NAMALWA (cell line): ENCODE data around the gene KCTD3.

Experiments used
- DNase-seq: peaks from one replicate; pipeline ENCODE4 v3.0.0-alpha.2; 2015; ENCODE audit warnings: low spot score

Gene KCTD3

DNA sequence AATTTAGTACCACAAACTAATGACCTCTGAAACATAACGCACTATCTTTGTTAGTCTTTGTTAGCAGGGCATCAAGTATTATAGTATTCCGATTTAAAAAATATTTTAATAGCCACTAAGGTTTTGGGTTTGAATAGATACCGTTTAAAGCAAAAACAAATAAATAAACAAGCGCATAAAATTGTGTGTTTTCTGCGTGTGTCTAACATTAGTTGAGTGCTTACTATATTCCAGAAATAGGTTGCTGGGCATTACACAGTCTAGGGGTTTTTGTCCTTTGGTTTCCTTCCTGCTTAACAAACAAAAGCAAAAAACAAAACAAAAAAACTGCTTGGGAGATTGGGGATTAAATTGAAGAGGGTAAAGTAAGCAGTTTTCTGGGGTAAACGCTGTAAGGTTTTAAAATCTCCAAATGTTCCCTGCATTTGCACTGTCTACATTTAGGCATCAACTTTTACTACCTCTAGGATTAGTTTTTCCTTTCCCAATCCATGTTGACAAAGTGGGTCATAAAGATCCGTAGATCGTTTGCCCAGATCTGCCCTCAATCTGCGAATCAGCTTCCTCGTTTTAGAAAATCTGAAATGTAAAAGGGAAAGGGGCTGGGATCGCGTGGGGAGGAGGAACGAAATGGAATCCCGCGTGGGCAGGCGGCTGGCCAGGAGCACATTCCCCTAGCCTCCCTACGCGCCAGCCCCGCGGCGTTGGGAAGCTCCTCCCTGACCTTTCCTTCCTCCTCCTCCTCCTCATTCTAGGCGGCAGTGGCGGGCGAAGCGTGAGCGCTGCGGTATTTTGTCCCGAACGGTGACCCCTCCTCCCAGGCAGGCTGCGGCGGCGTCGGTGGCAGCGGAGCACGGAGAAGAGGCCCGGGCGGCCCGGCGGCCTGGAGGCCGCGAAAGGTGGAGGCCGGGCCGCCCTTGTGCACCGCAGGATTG is at the start of gene KCTD3:
KCTD3 (plus strand) TSS at position 749 of the 935 bp plus-strand sequence. CDS start 382 bp downstream, outside the sequence.
- peak; percentile 44 for DNase-seq

DNA sequence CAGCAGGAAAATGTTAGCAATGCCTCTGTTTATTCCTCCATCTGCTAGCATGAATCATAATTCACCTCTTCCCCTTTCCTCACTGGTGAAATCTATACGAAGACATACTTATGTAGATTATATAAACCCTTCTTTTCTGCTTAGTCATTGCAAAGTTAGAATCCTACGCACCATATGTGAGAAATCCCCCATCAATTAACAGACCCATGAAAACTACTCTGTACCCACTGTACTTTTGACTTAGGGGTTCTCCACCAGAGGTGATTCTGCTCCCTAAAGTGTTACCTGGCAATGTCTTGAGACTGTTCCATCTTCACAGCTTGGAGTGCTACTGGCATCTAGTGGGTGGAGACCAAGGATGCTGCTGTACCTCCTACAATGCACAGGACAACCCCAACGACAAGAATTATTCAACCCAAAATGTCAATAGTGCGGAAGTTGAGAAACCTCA is 49.6 kb upstream of the KCTD3 start:
- DNase-seq = no peak

DNA sequence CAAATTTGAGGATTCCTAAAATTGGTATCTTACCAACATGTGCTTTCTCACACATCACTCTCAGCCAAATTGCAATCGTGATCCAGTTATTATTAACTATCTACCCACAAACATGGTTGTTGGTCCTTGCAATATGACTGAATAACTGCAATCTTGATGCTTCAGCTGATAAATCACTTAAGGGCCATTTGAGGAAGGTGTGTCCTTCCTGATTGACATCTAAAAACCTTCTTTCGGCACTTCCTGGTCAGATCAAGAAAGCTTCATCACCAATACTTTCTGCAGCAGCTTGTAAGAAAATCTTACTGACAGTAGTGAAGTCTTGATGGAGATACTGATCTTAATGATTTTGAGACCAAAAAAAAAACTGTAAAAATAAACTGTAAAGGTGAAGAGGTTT is 48.5 kb upstream of the KCTD3 start:
- DNase-seq = no peak

DNA sequence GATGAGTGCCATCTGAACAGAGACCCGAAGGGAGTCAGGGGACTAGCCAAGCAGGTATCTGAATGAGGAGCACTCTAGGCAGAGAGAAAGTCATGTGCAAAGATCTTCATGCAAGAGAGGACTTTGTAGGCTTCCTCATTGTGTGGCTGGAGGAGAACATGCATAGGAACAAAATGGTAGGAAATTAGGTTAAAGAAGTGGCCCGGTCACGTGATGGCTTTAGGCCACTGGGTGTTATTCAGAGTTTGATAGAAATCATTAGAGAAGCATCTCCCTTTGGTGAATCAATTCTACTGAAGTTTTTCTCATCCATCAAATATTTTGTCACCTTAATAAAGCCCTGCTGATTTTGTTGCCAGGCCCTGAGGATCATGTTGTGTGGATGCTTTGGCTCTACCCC is 45.8 kb upstream of the KCTD3 start:
- no peak for DNase-seq

DNA sequence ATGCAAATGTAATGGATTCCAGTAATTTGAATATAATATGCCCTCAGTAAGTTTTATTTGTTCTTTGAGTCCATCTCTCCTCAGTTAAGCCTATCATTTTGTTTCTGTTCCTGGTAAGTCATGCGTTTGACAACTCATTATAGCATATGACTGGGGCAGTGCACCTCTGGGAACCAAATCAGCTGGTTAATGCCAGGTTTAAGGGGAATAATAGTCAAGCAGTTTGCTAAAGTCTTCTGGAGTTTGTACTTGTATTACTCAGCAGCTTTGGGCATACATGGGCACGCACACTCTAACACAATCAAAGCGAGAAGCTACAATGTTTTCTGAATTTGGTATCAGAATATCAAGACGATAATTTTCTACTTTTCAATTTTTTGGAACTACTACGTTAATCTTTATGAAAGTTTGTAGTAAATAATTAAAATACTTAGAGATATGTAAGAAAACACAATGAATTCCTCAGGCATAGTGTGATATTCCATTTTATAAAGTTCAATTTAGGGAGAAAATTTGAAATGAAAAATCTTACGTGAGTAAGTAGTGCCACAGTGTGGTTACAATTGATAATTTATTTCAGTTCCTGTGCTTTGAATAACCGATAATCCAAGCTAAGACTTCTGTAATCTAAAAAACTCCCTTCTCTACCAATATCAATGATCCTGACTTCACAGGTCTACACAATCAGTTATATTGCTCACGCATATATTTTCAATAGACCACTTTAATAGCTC is 43.8 kb upstream of the KCTD3 start:
- DNase-seq = no peak

DNA sequence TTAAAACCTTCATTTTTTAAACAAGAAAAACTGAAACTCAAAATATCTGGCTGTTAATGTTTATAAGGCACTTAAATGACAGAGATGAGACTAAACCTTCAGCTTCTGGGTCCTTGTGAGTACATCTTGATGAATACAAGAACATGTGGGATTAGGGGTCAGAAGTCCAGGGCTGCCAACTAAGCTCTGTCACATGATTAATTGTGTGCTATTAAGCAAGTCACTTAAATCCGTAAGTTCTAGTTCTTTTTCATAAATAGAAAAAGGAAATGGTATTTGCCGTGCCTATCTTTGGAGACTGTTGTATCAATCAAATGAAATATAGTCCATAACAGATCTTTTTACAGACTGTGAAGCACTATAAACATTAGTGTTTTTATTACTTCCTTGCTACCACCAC is 43.2 kb upstream of the KCTD3 start:
- DNase-seq = no peak

DNA sequence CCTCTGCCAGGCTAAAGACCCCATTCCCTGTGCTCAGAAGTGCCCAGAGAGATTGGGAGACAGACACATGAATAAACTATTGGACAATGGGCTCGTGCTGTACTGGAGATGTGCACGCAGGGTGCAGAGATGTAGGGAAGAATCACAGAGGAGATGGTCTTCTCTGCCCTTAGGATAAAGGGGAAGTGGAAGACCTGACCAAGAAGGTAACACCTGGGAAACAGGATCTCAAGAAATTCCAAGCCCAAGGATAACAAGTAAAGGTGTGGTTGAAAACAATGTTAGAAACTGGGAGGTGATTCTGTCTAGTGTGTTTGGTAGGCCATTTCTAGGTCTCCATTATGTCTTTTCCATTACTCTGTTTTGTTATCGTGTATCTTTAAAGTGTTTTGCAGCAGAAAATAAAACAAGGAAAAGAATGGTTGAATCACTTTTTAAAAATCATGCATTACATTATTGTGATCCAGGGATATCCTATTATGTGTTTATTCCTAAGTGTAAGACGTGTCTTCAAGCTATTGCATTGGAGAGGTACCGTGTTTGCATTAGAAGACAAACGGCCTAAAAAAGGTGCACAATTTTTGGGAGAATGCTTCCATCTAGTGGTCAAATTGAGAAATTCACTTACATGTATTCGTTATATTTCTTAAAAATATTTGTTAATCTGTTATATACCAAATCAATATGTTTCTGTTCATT is 40.8 kb upstream of the KCTD3 start:
- DNase-seq = peak; percentile 68

DNA sequence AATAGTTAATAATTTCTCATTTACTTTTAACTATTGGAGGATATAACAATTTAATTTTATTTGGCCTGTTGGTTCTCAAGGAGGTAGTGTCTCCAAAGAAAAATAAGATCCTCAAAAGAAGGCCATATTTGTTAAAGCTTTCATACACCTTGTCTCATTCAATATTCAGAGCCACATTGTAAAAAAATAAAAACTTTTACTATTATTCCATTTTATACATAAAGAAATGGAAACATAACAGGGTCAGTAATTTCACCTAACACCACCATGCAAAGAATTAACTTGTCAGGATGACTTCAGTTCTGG is 40.3 kb upstream of the KCTD3 start:
- DNase-seq = no peak

DNA sequence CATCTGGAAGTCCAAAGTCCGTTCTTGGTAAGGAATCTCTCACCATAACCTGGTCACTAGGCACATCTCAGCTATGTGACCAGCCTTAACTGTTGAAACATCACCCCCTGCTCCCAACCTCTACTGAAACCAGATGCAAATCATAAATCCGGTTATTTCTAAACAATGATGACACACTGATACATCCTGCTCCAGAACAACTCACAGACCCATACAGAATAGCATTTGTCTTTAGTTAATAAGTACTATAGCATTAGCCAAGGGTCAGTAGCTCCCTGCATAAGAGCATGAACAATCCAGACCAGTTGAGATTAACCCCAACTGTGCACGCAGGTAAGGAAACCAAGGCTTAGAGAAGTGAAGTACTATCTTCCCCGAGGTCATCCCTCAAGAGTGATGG is 38.0 kb upstream of the KCTD3 start:
- no peak for DNase-seq

DNA sequence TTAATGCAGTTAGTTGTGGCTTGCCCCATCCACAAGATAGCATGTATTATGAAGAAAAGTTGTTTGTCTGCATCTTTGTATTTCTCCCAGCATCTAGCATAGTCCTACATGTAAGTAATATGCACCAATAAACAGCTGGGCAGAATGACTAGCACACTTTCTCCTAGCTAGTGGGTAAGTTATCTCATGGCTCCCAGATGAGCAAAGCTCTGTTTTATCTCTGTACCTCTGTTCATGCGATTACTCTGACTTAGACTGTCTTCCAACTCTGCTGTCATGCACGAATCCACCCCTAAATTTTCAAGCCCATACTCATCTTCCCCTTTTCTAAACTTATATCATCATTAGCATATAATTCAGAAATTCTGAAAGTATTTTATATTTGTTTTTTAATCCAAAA is 37.5 kb upstream of the KCTD3 start:
- no peak for DNase-seq

DNA sequence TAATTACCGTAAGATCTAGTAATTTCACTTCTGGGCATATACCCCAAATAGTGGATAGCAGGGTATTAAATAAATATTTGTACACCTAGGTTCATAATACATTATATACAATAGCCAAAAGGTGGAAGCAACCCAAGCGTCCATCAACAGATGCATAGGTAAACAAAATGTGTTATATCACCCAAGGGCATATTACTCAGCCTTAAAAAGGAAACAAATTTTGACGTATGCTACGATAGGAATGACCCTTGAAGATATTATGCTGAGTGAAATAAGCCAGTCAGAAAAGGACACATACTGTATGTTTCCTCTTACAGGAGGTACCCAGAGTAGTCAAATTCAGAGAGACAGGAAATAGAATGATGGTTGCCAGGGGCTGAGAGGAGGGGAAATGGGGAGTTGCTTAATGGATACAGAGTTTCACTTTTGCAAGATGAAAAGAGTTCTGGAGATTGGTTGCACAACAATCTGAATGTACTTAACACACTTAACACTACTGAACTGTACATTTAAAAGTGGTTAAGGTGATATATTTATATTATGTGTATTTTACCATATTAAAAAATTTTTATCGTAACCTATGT is 36.6 kb upstream of the KCTD3 start:
- no peak for DNase-seq

DNA sequence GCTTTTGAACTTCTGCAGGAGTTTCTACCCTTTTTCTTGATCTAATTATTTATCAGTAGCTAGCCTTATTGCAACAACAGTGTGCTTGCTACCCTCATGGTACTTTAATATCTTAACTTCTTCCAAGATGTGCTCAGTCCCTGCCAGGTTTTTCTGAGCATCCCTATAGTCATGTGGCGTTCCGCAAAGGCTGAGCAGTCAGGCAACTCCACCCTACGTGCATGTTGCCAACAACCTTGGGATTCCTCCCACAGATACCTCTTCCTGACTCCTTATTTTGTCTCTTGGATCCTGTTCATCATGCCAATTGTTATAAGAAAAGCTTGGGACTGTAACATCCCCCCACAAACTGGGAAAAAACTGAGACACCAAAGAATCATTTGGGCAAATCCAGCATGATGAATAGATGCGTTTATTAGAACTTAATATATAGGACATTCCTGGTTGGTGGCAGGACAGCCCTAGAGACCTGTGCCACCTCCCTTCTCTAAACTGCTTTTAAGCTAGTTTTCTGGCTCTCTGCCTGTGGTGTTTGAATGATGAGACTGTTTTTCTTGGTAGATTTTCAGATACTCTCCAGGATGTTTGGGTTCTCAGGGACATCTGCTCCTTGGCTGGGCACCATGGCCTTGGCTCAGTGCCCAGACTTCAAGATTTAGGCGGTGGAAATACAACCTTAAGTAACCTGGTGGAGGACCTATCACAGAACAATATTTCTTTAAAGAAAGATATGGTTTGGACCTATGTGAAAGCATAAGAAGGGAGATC is 27.1 kb upstream of the KCTD3 start:
- DNase-seq = no peak

DNA sequence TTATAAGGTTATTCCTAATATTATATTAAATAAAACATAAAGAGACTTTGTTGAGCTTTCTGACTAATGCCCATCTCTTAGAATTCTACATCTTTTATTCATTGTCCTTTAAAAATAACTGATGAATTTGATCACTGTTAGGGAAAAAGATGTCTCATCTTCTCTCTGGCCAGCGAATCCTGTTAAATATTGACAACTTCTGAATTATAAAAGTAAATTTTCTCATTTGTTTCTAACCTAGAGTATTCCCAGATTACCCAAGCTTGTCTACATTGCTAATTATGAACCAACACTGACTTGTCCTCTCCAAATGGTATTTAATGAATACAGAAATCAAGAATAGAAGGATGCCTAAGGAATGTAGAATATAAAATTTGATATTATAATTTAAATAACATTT is 24.8 kb upstream of the KCTD3 start:
- DNase-seq = no peak

DNA sequence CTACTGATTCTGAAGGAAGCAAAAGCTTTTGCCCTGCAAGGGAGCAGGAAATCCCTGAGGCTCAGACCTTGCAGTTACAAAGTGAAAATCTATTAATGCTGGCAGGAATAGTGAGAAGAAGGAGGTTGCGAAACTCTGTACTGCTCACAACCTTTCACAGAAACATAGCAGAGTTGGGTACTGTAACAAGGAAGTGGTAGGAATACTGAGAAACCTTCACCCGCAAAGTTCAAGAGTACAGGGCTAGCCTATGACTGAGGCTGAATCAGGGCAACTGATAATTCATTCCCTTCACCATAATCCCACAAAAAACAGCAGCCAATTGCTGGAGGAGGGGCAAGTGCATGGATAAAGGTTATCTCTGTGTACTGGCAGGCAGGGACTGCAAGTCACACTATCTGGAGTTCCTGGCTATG is 23.9 kb upstream of the KCTD3 start:
- DNase-seq = no peak

DNA sequence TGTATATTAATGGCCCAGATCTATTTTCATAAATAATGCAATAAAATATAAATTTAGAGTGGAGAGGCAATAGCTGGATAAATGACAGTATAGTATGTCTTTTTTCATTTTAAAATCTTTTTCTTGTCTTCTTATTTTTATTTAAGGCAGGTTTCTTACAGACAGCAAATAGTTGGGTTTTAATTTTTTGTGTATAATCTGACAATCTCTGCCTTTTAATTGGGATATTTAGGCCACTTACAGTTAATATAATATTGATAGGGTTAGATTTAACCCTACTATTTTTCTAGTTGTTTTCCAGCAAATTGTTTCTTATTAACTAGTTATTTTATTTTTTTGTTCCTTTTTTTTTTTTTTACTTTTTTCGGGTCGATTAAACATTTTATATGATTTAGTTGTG is 23.3 kb upstream of the KCTD3 start:
- DNase-seq = no peak

DNA sequence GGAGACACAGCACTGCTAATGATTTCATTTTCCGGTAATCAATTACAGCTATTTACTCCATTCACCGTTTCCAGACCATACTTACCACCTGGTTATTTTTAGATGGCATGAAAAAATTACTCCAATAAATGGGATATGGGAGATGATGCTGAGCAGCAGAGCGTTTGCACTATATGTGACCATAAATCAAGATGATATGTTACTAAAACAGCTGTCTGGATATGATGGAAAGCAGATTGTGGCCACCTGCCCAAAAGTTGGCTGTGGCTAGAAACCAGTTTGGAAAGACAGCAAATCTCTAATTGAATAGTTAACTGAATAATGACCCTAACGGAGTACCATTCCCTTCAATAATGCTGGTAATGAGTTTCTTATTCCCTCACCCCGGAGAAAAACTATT is 22.5 kb upstream of the KCTD3 start:
- no peak for DNase-seq

DNA sequence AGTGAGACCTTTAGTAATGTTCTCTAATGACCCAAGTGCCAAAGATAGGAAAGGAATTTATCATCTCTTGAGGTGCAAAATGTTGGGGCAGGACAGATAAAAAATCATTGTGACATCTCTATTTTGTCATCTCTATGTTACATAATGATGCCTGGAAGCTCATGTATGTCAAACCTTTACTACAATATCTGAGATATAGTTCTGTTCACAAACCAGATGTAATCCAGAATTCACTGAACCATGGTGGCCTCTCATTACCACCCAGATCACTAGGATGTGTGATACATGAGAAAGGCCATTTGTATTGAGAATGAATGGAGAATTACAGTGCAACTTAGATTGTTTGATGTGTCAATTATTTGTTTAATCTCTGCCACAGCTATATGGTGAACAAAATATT is 22.0 kb upstream of the KCTD3 start:
- DNase-seq = no peak

DNA sequence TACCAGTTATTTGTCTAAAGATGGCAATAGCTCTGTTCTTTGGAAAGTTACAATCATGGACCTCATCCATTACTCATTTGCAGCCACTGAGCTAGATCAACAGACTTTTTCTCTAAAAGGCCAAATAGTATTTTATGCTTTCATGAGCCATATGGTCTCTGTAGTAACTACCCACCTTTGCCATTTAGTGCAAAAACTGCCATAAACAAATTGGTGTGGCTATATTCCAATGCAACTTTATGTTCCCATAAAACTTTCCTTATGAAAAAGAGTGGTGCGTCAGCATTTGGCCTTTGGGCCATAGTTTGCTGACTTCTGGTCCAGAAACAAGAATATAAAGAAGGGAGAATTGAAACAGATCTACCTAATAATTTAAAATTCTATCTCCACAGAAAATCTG is 20.1 kb upstream of the KCTD3 start:
- DNase-seq = no peak

DNA sequence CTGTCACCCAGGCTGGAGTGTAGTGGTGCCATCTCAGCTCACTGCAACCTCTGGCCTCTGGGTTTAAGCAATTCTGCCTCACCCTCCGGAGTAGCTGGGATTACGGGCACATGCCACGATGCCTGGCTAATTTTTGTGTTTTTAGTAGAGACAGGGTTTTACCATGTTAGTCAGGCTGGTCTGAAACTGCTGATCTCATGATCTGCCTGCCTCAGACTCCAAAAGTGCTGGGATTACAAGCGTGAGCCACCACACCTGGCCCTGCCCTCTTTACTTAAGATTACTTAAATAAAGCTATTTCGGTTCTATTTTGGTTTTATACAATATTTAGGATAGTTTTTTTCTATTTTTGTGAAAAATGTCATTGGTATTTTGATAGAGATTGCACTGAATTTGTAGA is 15.3 kb upstream of the KCTD3 start:
- no peak for DNase-seq

DNA sequence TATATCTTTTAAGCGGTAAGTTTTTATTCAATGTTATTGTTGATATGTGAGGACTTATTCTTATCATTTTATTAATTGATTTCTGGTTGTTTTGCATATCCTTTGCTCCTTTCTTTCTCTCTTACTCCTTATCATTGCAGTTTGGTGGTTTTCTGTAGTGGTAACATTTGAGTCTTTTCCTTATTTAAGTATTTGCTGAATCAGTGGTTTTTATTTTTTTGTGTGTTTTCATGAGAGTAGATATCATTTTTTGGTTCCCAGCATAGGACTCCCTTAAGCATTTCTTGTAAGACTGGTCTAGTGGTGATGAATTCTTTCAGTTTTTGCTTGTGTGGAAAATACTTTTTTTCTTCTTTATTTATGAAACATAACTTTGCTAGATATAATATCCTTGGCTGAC is 12.2 kb upstream of the KCTD3 start:
- DNase-seq = no peak

DNA sequence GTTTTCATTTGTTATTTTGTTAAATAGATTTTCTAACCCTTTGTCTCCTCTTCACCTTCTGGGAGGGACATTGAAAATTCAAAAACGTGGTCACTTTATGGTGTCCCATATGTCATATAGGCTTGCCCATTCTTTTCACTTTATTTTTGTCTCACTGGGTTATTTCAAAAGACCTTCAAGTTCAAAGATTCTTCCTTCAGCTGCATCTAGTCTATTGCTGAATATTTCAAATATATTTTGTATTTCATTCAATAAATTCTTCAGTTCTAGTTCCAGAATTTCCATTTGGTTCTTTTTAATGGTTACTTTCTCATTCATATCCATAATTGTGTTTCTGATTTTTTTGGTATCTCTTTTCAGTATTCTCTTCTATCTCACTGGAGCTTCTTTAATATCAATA is 11.6 kb upstream of the KCTD3 start:
- DNase-seq = no peak

DNA sequence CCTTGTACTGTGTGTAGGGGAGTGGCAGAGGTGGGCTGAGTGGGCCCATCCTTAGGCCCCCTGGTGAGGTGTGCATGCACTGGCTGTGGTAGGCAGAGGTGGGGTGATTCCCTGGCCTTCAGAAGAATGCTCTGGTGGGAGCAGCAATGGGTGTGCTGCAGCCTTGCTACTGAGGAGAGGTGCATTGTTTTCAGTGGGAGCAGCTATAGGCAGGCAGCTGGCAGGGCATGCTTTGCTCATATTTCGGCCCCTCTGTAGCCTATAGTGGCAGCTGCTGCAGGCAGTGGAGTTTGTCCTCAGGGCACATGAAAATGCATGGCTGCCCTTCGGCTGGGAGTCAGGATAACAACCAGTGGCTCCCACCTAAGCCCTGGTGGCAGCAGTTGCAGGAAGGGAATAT is 10.1 kb upstream of the KCTD3 start:
- DNase-seq = no peak
